ENCODE measurements around the gene LRRC75B.
"Not testable (repeated sequence)": the region's sequence is repeated elsewhere in the genome, so short reads cannot be mapped to it uniquely, and the experiment has no call there.

Gene LRRC75B

DNA sequence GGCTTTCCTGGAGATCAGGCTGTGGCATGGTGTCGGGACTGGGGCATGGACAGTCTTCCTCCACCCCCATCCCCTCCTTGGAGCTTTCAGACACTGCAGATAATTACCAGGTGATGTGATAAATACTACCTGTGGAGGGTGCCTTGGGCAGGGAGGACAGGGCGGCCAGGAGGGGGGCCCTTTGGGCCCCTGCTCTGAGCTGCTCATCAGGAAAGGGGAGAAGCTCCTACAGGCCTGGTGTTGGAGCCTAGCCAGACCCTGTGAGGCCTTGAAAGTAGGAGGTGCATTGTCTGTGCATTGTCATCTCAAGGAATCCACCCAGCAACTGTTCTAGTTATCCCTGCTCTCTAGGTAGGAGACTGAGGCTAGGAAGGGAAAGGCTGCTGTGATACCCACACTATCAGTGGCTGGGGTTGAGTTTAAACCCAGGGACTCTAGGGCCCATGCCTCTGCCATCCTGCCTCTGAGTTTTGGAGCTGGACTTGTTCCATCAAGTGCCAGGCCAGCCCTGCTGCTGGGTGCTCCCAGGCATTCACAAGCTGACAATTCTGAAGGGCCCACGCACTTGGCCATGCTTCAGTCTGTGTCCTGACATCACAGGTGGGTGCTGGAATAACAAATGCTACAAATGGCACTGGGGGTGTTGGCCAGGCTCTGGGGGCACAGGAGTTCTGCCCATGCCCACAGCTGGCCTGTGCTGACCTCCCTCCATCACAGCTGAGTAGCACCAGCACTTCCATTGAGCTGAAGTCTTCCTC lies 7.3 kb upstream of the LRRC75B start:
- H3K4me3 ChIP-seq (ENCODE audit: low read depth, low read length); H3K27ac ChIP-seq (ENCODE audit: extremely low read depth, low read depth, low read length); H3K9me3 ChIP-seq (ENCODE audit: control insufficient read depth, insufficient read depth, low read depth, low read length); H3K4me1 ChIP-seq (ENCODE audit: control insufficient read depth, insufficient read depth, low read length); POLR2A ChIA-PET; H3K36me3 ChIP-seq (ENCODE audit: control insufficient read depth in 2 of 2, insufficient read depth in 1 of 2, low read length in 2 of 2): not testable (repeated sequence)
- peak; percentile 87 for TF ChIP-seq GLIS1 (tag by site-specific recombination; IDR thresholded peaks at IDR 0.05)
- CTCF ChIA-PET = interaction anchor here (0.9 kb wide), 1 partner anchor 172 kb away, joined by 5 read pairs; no protein-coding TSS in a partner anchor

- POLR2A ChIA-PET = no interaction called here
- Histone ChIP-seq H3K9me3 (ENCODE audit: control insufficient read depth, insufficient read depth, low read depth, low read length) (no peaks in the 10 kb centered on the region), H3K36me3 (ENCODE audit: control insufficient read depth in 2 of 2, insufficient read depth in 1 of 2, low read length in 2 of 2) (no peaks in the 10 kb centered on the region), H3K4me3 (ENCODE audit: low read depth, low read length) (no peak overlapping the region), H3K4me1 (ENCODE audit: control insufficient read depth, insufficient read depth, low read length) (peaks cover 5% of the 10 kb centered on the region), H3K27ac (ENCODE audit: extremely low read depth, low read depth, low read length) (no peak overlapping the region)
- CTCF ChIA-PET = interaction anchor here (0.5 to 0.7 kb wide), 2 partner anchors 341 to 442 kb away, joined by 3 read pairs; no protein-coding TSS in a partner anchor
- TF ChIP-seq, protein P1, sequence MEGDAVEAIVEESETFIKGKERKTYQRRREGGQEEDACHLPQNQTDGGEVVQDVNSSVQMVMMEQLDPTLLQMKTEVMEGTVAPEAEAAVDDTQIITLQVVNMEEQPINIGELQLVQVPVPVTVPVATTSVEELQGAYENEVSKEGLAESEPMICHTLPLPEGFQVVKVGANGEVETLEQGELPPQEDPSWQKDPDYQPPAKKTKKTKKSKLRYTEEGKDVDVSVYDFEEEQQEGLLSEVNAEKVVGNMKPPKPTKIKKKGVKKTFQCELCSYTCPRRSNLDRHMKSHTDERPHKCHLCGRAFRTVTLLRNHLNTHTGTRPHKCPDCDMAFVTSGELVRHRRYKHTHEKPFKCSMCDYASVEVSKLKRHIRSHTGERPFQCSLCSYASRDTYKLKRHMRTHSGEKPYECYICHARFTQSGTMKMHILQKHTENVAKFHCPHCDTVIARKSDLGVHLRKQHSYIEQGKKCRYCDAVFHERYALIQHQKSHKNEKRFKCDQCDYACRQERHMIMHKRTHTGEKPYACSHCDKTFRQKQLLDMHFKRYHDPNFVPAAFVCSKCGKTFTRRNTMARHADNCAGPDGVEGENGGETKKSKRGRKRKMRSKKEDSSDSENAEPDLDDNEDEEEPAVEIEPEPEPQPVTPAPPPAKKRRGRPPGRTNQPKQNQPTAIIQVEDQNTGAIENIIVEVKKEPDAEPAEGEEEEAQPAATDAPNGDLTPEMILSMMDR (tag by site-specific recombination; IDR thresholded peaks at IDR 0.05) = 0 out of 2 replicates have a peak, but pooled peaks have one; percentile 8
- TF ChIP-seq ZFP41 (tag by site-specific recombination; IDR thresholded peaks at IDR 0.05; ENCODE audit: borderline replicate concordance) = no peak
Observed at GRCh38 chr22:24599514-24599913, 6.6 kb upstream of the LRRC75B start.

GRCh38 chr22:24597076-24597475 lies 4.2 kb upstream of the LRRC75B start:
- not testable (repeated sequence) for H3K4me3 ChIP-seq (ENCODE audit: low read depth, low read length); H3K27ac ChIP-seq (ENCODE audit: extremely low read depth, low read depth, low read length); H3K36me3 ChIP-seq (ENCODE audit: control insufficient read depth in 2 of 2, insufficient read depth in 1 of 2, low read length in 2 of 2); H3K4me1 ChIP-seq (ENCODE audit: control insufficient read depth, insufficient read depth, low read length); H3K9me3 ChIP-seq (ENCODE audit: control insufficient read depth, insufficient read depth, low read depth, low read length)
- TF ChIP-seq BCL11A (tag by site-specific recombination; IDR thresholded peaks at IDR 0.05; ENCODE audit: low read depth) (peak; percentile 64; the same call in 1 of the 2 replicates), ZNF629 (tag by site-specific recombination; IDR thresholded peaks at IDR 0.05) (peak; percentile 76), ZBTB8A (tag by site-specific recombination; IDR thresholded peaks at IDR 0.05) (peak; percentile 75)
- ChIA-PET POLR2A (interaction anchor here (1.9 kb wide), 1 partner anchor 42 kb away, joined by 5 read pairs; the partner anchor contains the start of genes GUCD1 and SNRPD3), CTCF (interaction anchor here (0.6 kb wide), 1 partner anchor 136 kb away, joined by 3 read pairs; no protein-coding TSS in a partner anchor)

DNA sequence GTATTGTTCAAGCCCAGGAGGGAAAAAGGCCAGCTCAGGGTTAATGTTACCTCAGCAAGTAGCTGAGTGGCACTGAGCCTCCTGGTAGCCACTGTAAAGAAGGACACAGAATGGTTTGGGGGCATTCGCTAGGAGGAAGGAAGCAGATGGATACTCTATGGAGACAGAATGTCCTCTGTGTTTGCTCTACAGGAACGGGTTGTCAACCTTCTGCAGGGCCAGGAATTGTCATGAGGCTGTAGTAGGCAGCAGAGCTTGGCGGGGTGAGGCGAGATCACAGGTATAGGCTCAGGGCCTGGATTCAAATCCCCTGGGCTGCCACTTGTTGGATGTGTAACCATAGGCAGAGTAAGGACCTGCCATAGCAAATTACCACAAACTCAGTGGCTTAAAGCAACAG lies 3.0 kb upstream of the LRRC75B start:
- no peak overlapping the region for H3K4me3 ChIP-seq (ENCODE audit: low read depth, low read length)
- CTCF ChIA-PET = no interaction called here

DNA sequence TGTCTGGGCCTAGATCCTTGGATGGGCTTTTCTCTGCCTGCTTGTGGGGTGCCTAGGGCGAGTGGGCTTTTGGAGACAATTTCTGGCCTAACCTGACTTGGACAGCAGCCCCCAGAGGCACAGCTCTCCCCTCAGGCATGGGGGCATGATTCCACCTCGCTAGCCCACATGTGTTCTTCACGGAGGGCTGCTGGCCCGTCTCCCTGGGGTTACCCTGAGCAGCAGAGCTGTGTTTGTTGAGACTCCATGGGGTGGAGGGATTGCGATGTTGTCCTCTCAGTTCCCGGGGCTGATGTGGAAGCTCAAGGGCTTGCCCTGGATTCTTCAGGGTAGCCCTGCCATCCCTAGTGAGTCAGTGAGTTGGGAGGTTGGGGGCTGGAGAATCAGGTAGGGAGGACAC lies 2.4 kb upstream of the LRRC75B start:
- no peaks in the 10 kb centered on the region for H3K36me3 ChIP-seq (ENCODE audit: control insufficient read depth in 2 of 2, insufficient read depth in 1 of 2, low read length in 2 of 2)
- ChIA-PET POLR2A (no interaction called here), CTCF (no interaction called here)
- peak; percentile 80 for TF ChIP-seq ZIC2 (tag by site-specific recombination; IDR thresholded peaks at IDR 0.05)
- TF ChIP-seq, protein P2, sequence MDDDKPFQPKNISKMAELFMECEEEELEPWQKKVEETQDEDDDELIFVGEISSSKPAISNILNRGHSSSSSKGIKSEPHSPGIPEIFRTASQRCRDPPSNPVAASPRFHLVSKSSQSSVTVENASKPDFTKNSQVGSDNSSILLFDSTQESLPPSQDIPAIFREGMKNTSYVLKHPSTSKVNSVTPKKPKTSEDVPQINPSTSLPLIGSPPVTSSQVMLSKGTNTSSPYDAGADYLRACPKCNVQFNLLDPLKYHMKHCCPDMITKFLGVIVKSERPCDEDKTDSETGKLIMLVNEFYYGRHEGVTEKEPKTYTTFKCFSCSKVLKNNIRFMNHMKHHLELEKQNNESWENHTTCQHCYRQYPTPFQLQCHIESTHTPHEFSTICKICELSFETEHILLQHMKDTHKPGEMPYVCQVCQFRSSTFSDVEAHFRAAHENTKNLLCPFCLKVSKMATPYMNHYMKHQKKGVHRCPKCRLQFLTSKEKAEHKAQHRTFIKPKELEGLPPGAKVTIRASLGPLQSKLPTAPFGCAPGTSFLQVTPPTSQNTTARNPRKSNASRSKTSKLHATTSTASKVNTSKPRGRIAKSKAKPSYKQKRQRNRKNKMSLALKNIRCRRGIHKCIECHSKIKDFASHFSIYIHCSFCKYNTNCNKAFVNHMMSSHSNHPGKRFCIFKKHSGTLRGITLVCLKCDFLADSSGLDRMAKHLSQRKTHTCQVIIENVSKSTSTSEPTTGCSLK (tag by site-specific recombination; IDR thresholded peaks at IDR 0.05) = no peak
- no peaks in the 10 kb centered on the region for H3K9me3 ChIP-seq (ENCODE audit: control insufficient read depth, insufficient read depth, low read depth, low read length)
- H3K4me1 ChIP-seq (ENCODE audit: control insufficient read depth, insufficient read depth, low read length) = no peaks in the 10 kb centered on the region
- no peak overlapping the region for H3K4me3 ChIP-seq (ENCODE audit: low read depth, low read length)
- 0 out of 2 replicates have a peak overlapping the region, but pooled peaks have one; percentile 5 for H3K27ac ChIP-seq (ENCODE audit: extremely low read depth, low read depth, low read length)

More for the DNA sequence above, 3.0 kb upstream of the LRRC75B start:
- H3K36me3 ChIP-seq (ENCODE audit: control insufficient read depth in 2 of 2, insufficient read depth in 1 of 2, low read length in 2 of 2) = no peaks in the 10 kb centered on the region
- no peaks in the 10 kb centered on the region for H3K9me3 ChIP-seq (ENCODE audit: control insufficient read depth, insufficient read depth, low read depth, low read length)
- 0 out of 2 replicates have a peak overlapping the region, but pooled peaks have one; percentile 5 for H3K27ac ChIP-seq (ENCODE audit: extremely low read depth, low read depth, low read length)
- POLR2A ChIA-PET = no interaction called here
- H3K4me1 ChIP-seq (ENCODE audit: control insufficient read depth, insufficient read depth, low read length) = no peaks in the 10 kb centered on the region
- TF ChIP-seq SCRT2 (tag by site-specific recombination; IDR thresholded peaks at IDR 0.05) = peak; percentile 35; the same call in 1 of the 2 replicates
- no peak for TF ChIP-seq ZNF48 (tag by site-specific recombination; IDR thresholded peaks at IDR 0.05)

All from HEK293 (cell line).